SK-N-SH (cell line): Measurements from ENCODE around the gene ZIC2. TPM values are rescaled to one million over a fixed set of nuclear protein-coding genes. Genes with fewer than 3 reads are reported as not detected.
"Not testable (repeated sequence)": the region's sequence is repeated elsewhere in the genome, so short reads cannot be mapped to it uniquely, and the experiment has no call there.

Source experiments
- CTCF ChIA-PET: fragments of 300-600, 350-600 bp; formaldehyde crosslinking; extraction: SDS; loops from one replicate; lab custom pipeline; 2021; lab: Yijun Ruan, JAX
- POLR2A ChIA-PET: fragments of 350-600 bp; sonication (Branson Sonifier 250); formaldehyde crosslinking; extraction: SDS; loops from one replicate; lab custom pipeline; 2020; ENCODE audit warnings: antibody characterized with exemption, inconsistent platforms; lab: Yijun Ruan, JAX
- DNase-seq: peaks from one replicate; pipeline ENCODE4 v3.0.0; 2012
- H2AFZ ChIP-seq: fragments of 200-600 bp; sonication (generic); 2 replicates; pipeline ENCODE4 v1.8.1; 2016; ENCODE audit warnings: antibody characterized with exemption, mild to moderate bottlenecking, low read depth
- H3F3A ChIP-seq: fragments of 200-600 bp; sonication (generic); replicated peaks from 2 replicates; pipeline ENCODE3; 2016; ENCODE audit warnings: antibody characterized with exemption, mild to moderate bottlenecking; ENCODE audit not compliant: insufficient read depth
- H3K27ac ChIP-seq, 2 experiments: fragments of 200-500 bp in 1 of 2; fragments of 200-600 bp in 1 of 2; sonication (Bioruptor generic) in 1 of 2; sonication (generic), shearing (Covaris generic) in 1 of 2; 2 replicates each; pipeline versions ENCODE4 v1.5.1 to v1.6.1; 2014 to 2016; ENCODE audit warnings: low read depth in 2 of 2, inconsistent platforms in 1 of 2, low read length in 1 of 2, mild to moderate bottlenecking in 1 of 2, mixed read lengths in 1 of 2
- H3K27me3 ChIP-seq: fragments of 200-600 bp; sonication (generic), shearing (Covaris generic); 2 replicates; pipeline ENCODE4 v1.6.1; 2016; ENCODE audit warnings: mixed run types; ENCODE audit not compliant: insufficient read depth
- H3K36me3 ChIP-seq, 2 experiments: fragments of 200-500 bp in 1 of 2; fragments of 200-600 bp in 1 of 2; sonication (Bioruptor generic) in 1 of 2; sonication (generic) in 1 of 2; replicated peaks in 1 of 2; 2 replicates each; pipeline versions ENCODE3 to v1.5.1; 2014 to 2016; ENCODE audit warnings: low read length in 1 of 2, mild to moderate bottlenecking in 1 of 2; ENCODE audit not compliant: insufficient read depth in 2 of 2, control insufficient read depth in 1 of 2
- H3K4me1 ChIP-seq, 2 experiments: fragments of 200-500 bp in 1 of 2; fragments of 200-600 bp in 1 of 2; sonication (Bioruptor generic) in 1 of 2; sonication (generic), shearing (Covaris generic) in 1 of 2; 2 replicates each; pipeline versions ENCODE4 v1.5.1 to v1.6.1; 2014 to 2016; ENCODE audit warnings: low read depth in 1 of 2, low read length in 1 of 2, mixed run types in 1 of 2; ENCODE audit not compliant: insufficient read depth in 2 of 2, control insufficient read depth in 1 of 2
- H3K4me2 ChIP-seq: fragments of 200-600 bp; sonication (generic), shearing (Covaris generic); 2 replicates; pipeline ENCODE4 v1.6.1; 2017; ENCODE audit warnings: mixed run types
- H3K4me3 ChIP-seq, 2 experiments: fragments of 200-500 bp in 1 of 2; fragments of 200-600 bp in 1 of 2; sonication (Bioruptor generic) in 1 of 2; sonication (generic), shearing (Covaris generic) in 1 of 2; 2 replicates each; pipeline versions ENCODE4 v1.5.1 to v1.8.1; 2014 to 2016; ENCODE audit warnings: low read depth in 2 of 2, inconsistent platforms in 1 of 2, low read length in 1 of 2, mild to moderate bottlenecking in 1 of 2, mixed read lengths in 1 of 2, moderate library complexity in 1 of 2
- H3K79me2 ChIP-seq: fragments of 200-600 bp; sonication (generic); 2 replicates; pipeline ENCODE4 v1.8.1; 2017; ENCODE audit warnings: mild to moderate bottlenecking; ENCODE audit not compliant: insufficient read depth
- H3K9ac ChIP-seq: fragments of 200-600 bp; sonication (generic); 2 replicates; pipeline ENCODE4 v1.6.1; 2017; ENCODE audit warnings: mixed run types
- H3K9me2 ChIP-seq: fragments of 200-600 bp; sonication (generic); 2 replicates; pipeline ENCODE4 v1.6.1; 2017; ENCODE audit warnings: mixed run types
- H3K9me3 ChIP-seq: fragments of 200-600 bp; sonication (generic); 2 replicates; pipeline ENCODE4 v1.6.1; 2017; ENCODE audit warnings: mixed run types, mild to moderate bottlenecking, moderate library complexity
- H4K20me1 ChIP-seq: fragments of 200-600 bp; sonication (generic); 2 replicates; pipeline ENCODE4 v1.6.1; 2017; ENCODE audit warnings: mild to moderate bottlenecking, mixed run types; ENCODE audit not compliant: insufficient read depth
- CTCF ChIP-seq: fragments of 200-600 bp; sonication (generic); IDR thresholded peaks from 2 replicates; pipeline ENCODE4 v1.6.1; 2017; ENCODE audit warnings: antibody characterized with exemption, mild to moderate bottlenecking, moderate library complexity
- EP300 ChIP-seq, 2 experiments: IDR thresholded peaks; 2 replicates each; pipeline versions ENCODE4 v1.4.0 to v1.6.1; 2012; ENCODE audit warnings: borderline replicate concordance in 1 of 2, low read depth in 1 of 2, low read length in 1 of 2
- FOSL2 ChIP-seq: IDR thresholded peaks from 2 replicates; pipeline ENCODE4 v1.4.0; 2012; ENCODE audit warnings: low read depth, mild to moderate bottlenecking, moderate library complexity, borderline replicate concordance
- JUND ChIP-seq: IDR thresholded peaks from 2 replicates; pipeline ENCODE4 v1.4.0; 2012
- MAX ChIP-seq: IDR thresholded peaks from 2 replicates; pipeline ENCODE4 v1.4.0; 2012; ENCODE audit warnings: low read depth
- MEF2A ChIP-seq: IDR thresholded peaks from 2 replicates; pipeline ENCODE4 v1.4.0; 2012; ENCODE audit warnings: low read depth, borderline replicate concordance
- NRF1 ChIP-seq: IDR thresholded peaks from 2 replicates; pipeline ENCODE4 v1.6.1; 2012; ENCODE audit warnings: low read depth, mild to moderate bottlenecking, low read length
- POLR2AphosphoS5 ChIP-seq: IDR thresholded peaks from 2 replicates; pipeline ENCODE4 v1.6.1; 2012; ENCODE audit warnings: low read depth, low read length
- RXRA ChIP-seq: IDR thresholded peaks from 2 replicates; pipeline ENCODE4 v1.4.0; 2012; ENCODE audit warnings: low read depth, mild to moderate bottlenecking, borderline replicate concordance
- SIN3A ChIP-seq: IDR thresholded peaks from 2 replicates; pipeline ENCODE4 v1.6.1; 2012; ENCODE audit warnings: low read depth, mild to moderate bottlenecking, low read length, moderate library complexity, borderline replicate concordance
- YY1 ChIP-seq: IDR thresholded peaks from 2 replicates; pipeline ENCODE4 v1.4.0; 2012; ENCODE audit warnings: low read depth, mild to moderate bottlenecking
- WGBS: methylation state at CpG from one replicate; pipeline ENCODE4 v1.1.6; 2017; ENCODE audit warnings: low lambda C conversion rate; 5-methylcytosine and 5-hydroxymethylcytosine counted together
- polyA plus RNA-seq, 3 experiments: library from polyadenylated mRNA; depleted of rRNA; stranded (reverse); fragments of >200 nt; gene quantifications; 2 replicates each; pipeline ENCODE4 v1.2.3, GENCODE V29; 2012

ZIC2 gene
- polyA plus RNA-seq, 1 of the 3 experiments (the other 2 are of a cell fraction): not detected

- DNase-seq: no peak
- H3K79me2 ChIP-seq: no peaks in the 10 kb centered on the region
- H3K9me2 ChIP-seq: no peaks in the 10 kb centered on the region
- WGBS: 22% methylated on average over 10 of the region's 10 CpGs
- H3K27ac ChIP-seq: no peak overlapping the region
- no peak overlapping the region for H3K4me2 ChIP-seq
- H3K36me3 ChIP-seq: no peaks in the 10 kb centered on the region
- CTCF ChIA-PET: interaction anchor here (1.0 to 2.4 kb wide), 3 partner anchors 9 to 293 kb away, joined by 3 to 9 read pairs (median 3); no protein-coding TSS in a partner anchor
- peaks cover 94% of the 10 kb centered on the region for H3K27me3 ChIP-seq
- no peaks in the 10 kb centered on the region for H3F3A ChIP-seq
- no peaks in the 10 kb centered on the region for H3K4me1 ChIP-seq
- no peak overlapping the region for H3K4me3 ChIP-seq
- no peaks in the 10 kb centered on the region for H3K9me3 ChIP-seq
- H2AFZ ChIP-seq: no peak overlapping the region
- no peaks in the 10 kb centered on the region for H4K20me1 ChIP-seq
- POLR2A ChIA-PET: no interaction called here
- TF ChIP-seq SIN3A (no peak), YY1 (no peak), JUND (no peak), MAX (no peak), MEF2A (no peak), NRF1 (no peak), FOSL2 (no peak), EP300 (IDR thresholded peaks at IDR 0.05; ENCODE audit: borderline replicate concordance in 1 of 2, low read depth in 1 of 2, low read length in 1 of 2) (no peak), POLR2AphosphoS5 (no peak)
- H3K9ac ChIP-seq: no peak overlapping the region
Observed at GRCh38 chr13:99948907-99949678, 32.5 kb upstream of the ZIC2 start.

- Histone ChIP-seq H3K4me2 (no peak overlapping the region), H3K27me3 (peaks cover 94% of the 10 kb centered on the region), H3K9me2 (no peaks in the 10 kb centered on the region), H3K9me3 (no peaks in the 10 kb centered on the region), H3F3A (no peaks in the 10 kb centered on the region), H4K20me1 (no peaks in the 10 kb centered on the region), H2AFZ (no peak overlapping the region), H3K27ac (no peak overlapping the region), H3K9ac (no peak overlapping the region), H3K36me3 (no peaks in the 10 kb centered on the region), H3K79me2 (no peaks in the 10 kb centered on the region), H3K4me3 (no peak overlapping the region), H3K4me1 (no peaks in the 10 kb centered on the region)
- WGBS: 22% methylated on average over 8 of the region's 8 CpGs
- POLR2A ChIA-PET: no interaction called here
- DNase-seq: no peak
- TF ChIP-seq MAX (no peak), YY1 (no peak), RXRA (no peak), CTCF (no peak), EP300 (IDR thresholded peaks at IDR 0.05; ENCODE audit: borderline replicate concordance in 1 of 2, low read depth in 1 of 2, low read length in 1 of 2) (no peak)
- TF ChIP-seq, all 33 proteins: peak for 0
- CTCF ChIA-PET: interaction anchor here (1.2 kb wide), 1 partner anchor 33 kb away, joined by 3 read pairs; no protein-coding TSS in a partner anchor
Observed at GRCh38 chr13:99949679-99950413, 31.7 kb upstream of the ZIC2 start.

GRCh38 chr13:99951666-99952065, 29.9 kb upstream of the ZIC2 start:
- H3K36me3 ChIP-seq, H3K4me2 ChIP-seq, H4K20me1 ChIP-seq, H3K27ac ChIP-seq, POLR2A ChIA-PET, H3K9me2 ChIP-seq, H2AFZ ChIP-seq, H3K9ac ChIP-seq, H3K4me3 ChIP-seq, DNase-seq, H3K9me3 ChIP-seq, H3F3A ChIP-seq, H3K79me2 ChIP-seq, H3K4me1 ChIP-seq: not testable (repeated sequence)
- H3K27me3 ChIP-seq: peaks cover 100% of the 10 kb centered on the region
- WGBS: 71% methylated on average over 1 of the region's 1 CpG
- CTCF ChIA-PET: interaction anchor here (1.6 kb wide), 1 partner anchor 284 kb away, joined by 3 read pairs; no protein-coding TSS in a partner anchor
